Myometrial cell (primary cell): ENCODE data around the gene STAT6. TPM values are rescaled to one million over a fixed set of nuclear protein-coding genes. Genes with fewer than 3 reads are reported as not detected.

Experiments
- total RNA-seq: library from RNA; depleted of rRNA; stranded (reverse); fragments of >200 nt; gene quantifications from 2 replicates; pipeline ENCODE4 v1.2.3, GENCODE V29; 2015

The STAT6 gene
- total RNA-seq: 88.5 and 91.3 TPM in 2 replicates

GRCh38 chr12:57111031-57111734, at the start of gene STAT6:
STAT6 (minus strand) TSS chr12:57111362; CDS start chr12:57108278, 3,084 bp downstream.

DNA sequence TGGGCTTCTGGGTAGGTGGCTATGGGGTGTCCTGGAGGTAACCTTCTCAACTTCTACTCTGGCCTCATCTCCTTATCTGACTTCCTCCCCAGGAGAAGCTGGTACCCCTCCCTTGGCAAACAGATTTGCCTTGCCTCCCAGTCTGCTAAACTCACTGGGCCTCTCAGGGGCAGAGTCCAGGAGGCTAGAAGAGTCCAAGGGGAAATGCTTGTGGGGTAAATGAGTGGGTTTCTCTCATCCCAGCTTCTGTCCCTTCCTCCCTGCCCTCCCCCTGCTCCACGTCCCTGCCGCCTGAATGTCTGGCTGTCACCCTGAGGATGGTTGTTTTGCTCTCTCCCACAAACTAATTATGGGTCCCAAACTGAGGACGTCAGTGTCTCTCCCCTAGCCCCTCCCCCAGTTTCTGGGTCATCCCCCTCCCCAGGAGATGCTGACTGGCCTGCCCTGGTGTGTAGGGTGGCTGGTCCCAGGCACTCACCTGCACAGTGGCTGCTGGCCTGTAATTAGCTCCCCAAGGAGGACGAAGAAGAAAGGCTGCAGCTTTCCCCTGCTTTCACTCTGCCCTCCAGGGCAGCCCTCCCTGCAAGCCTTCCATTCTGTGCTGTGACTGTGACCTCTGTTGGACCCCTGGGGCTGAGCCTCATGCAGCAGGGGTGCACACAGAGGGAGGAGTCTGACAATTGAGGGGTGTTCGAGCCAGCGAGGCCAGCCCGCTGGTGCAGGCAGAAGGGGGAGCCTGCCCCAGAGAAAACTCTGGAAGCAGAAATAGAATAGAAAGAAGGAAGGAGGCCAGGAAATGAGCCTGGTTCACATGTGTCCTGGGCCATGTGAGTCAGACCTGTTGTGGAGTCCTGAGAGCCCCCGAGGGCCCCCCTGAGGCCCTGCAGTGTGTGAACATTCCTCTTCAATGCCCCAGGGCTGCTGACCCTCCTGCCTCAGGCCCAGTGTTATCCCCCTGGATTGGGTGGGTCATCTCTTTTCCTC, 36.1 kb upstream of the STAT6 start, which contains the start of gene LRP1-AS:
Gene LRP1-AS, minus strand, starts transcription at position 659 of the 984 bp plus-strand sequence.

DNA sequence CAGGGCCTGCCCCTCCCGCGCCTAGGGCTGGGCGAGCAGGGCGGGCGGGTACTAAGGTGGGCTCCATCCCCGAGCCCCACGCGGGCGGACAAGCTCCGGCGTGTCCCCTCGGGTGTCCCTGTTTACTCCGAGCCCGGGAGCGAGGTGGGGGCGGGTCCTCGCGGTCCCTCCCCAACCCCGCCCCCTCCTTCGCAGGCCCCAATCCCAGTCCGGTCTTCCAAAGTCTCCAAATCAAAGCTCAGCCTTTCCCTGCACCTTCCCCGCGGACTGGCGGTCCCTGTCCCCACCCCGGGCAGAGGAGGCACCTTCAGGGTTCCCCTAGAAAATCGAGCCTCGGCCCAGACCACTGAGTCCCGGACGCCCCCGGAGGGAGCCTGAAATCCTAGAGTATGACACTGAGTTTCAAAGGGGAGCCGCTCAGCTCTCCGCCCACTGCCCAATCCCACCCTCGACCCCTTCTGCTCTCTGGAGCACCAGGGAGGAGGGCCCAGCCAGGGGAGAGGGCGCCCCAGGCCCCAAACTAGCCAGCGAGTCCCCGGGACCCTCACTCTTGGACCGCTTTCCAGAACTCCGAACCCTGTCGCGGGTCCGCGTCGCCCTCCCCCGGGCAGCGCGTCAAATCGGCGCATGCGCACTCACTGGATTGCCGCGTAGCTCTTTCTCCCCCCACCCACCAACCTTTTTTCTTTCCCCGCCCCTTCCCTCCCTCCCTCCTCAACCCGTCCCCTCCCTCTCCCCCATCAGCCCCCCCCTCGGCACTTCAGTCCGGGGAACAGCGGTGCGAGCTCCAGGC, 16.8 kb upstream of the STAT6 start, which contains the start of gene LRP1:
Gene LRP1, plus strand, starts transcription at position 758 of the 793 bp plus-strand sequence. CDS start 482 bp downstream, outside the sequence.

DNA sequence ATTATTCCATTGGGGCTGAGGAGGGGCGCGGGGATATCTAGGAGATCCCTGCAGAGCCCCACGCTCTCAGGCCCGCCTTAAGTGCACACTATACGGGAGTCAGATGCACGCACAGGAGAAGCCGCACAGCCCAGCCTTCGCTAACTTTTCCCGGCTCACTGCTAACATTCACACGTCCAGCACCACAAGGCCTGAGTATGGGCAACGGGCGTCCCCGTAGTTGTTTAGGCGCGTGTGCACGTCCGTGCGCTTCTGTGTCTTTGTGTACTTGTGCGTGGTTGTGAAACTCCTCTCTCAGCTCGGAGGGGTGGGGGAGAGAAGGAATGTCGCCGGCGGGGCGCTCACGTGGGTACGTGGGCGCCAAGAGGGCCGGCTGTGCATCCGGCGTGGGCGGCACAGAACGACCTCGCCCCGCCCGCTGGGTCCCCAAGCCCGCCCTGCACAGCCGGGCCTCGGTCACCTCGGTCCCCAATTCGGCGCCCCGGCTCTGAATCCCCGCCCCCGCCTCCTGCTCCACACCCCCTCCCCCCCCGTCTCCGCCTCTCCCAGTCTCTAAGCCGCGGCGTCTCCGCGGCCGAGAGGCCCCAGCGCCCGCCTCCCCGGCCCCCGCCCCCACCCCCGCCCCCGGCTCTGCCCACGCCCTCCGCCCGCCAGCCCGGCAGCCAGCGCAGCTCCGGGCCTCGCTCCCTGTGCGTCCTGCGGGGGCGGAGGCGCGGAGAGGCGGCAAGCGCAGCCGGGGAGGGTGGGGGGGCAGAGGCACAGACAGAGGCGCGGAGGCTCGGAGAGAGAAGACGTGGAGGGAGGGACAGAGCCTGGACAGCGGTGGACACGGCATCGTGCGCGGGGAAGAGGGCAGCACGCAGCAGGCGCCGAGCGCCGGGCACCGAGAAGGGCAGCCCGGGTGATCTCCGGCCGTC, 22.6 kb downstream of the STAT6 start, which contains the start of gene NAB2:
Gene NAB2, plus strand, starts transcription at position 761 of the 917 bp plus-strand sequence. CDS start 158 bp downstream, outside the sequence.

DNA sequence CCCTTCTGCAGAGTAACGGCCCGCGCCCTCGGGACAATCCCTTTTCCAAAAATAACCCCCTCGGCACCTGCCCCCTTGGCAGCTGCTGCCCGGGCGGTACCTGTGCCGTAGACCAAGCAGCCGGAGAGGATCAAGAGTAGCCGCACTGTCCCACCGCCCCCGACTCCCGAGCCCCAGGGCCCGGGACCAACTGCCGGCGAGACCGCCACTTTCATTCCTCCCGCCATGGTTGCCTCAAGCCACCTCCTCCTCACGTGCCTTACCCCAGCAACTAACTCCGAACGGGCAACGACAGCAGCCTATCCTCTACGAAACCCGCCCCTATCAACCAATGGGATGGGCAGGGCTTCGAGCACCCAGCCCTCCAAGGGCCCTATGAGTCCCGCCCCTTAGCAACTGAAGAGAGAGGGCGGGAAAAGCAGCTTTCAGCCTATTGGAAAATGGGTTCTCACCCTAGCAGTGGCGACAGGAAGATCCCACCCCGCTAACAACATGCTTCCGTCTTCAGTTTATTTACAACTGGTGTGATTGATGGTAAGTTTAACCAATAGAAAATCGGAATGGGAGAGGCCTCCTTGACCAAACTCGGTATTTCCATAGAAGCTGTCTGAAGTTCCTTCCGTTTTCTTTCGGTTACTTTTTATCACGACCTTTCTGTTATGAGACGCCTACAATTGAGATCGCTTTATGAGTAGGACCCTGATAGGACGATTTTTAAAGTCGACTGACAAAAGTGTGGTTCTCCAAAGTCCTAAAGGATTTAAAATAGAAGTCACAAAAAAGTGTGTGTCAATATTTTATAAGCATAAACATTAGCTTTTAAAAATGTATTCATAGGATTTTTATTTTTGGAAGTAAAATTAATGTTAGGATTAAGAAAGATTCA, 32.4 kb downstream of the STAT6 start, which contains the start of gene NEMP1:
Gene NEMP1, minus strand, starts transcription at position 273 of the 886 bp plus-strand sequence. Its CDS starts 46 bp downstream, at position 227.

DNA sequence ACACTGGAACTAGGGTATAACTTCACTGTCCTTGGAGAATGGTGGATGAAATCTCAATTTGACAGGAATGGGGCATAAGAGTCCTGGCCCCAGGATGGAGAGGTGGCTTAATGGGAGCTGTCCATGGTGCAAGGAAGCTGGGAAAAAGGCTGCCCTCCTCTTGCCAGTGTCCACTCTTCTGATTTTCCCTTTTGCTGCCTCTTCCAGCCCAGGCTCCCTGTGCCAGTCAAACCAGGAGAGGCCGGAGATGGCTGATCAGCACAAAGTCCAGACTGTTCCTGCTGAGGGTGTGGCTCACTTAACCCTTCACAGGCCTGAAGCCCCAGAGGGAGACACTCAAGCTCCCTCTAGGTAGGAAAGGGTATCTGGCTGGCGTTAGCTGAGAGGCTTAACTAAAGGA, 61.3 kb downstream of the STAT6 start, which contains the start of gene MYO1A:
Gene MYO1A, minus strand, starts transcription at position 240 of the 400 bp plus-strand sequence. CDS start 1,806 bp downstream, outside the sequence.

Other genes starting within 250 kb of the STAT6 start
- gene SDR9C7, start 177.0 kb downstream of the STAT6 start, total RNA-seq: not detected in 2 replicates
- 0.18 TPM in 1 of 2 replicates, not detected in the other for gene RDH16, start 153.8 kb downstream of the STAT6 start, total RNA-seq
- gene ZBTB39, start 104.8 kb downstream of the STAT6 start, total RNA-seq: 2.3 and 2.7 TPM in 2 replicates
- not detected in 2 replicates for gene TAC3, start 94.8 kb downstream of the STAT6 start, total RNA-seq
- not detected in 2 replicates for gene MYO1A, start 61.2 kb downstream of the STAT6 start, total RNA-seq
- gene NEMP1, start 32.6 kb downstream of the STAT6 start, total RNA-seq: 8.9 and 9.0 TPM in 2 replicates
- gene NAB2, start 22.2 kb downstream of the STAT6 start, total RNA-seq: 62.0 and 84.5 TPM in 2 replicates
- gene LRP1, start 17.1 kb upstream of the STAT6 start, total RNA-seq: 46.1 and 51.4 TPM in 2 replicates
- not detected in 2 replicates for gene LRP1-AS, start 36.3 kb upstream of the STAT6 start, total RNA-seq
- 0.71 and 1.2 TPM in 2 replicates for gene NXPH4, start 105.4 kb upstream of the STAT6 start, total RNA-seq
- gene SHMT2, start 118.3 kb upstream of the STAT6 start, total RNA-seq: 297 and 311 TPM in 2 replicates
- 0.18 TPM in 1 of 2 replicates, not detected in the other for gene STAC3, start 139.8 kb upstream of the STAT6 start, total RNA-seq